GM12875 (cell line): ENCODE results near the gene GALNT13.

Experiments used
- H3K4me3 ChIP-seq: one replicate; pipeline ENCODE4 v1.5.1; 2011; ENCODE audit warnings: low read depth, low read length, control low read depth
- TF ChIP-seq, protein P1 (sequence below): IDR thresholded peaks from 2 replicates; pipeline ENCODE4 v1.5.1; 2011; ENCODE audit warnings: low read depth, mild to moderate bottlenecking, control low read depth, inconsistent platforms, low read length, moderate library complexity, borderline replicate concordance; ENCODE audit not compliant: insufficient read depth

GALNT13 gene

DNA sequence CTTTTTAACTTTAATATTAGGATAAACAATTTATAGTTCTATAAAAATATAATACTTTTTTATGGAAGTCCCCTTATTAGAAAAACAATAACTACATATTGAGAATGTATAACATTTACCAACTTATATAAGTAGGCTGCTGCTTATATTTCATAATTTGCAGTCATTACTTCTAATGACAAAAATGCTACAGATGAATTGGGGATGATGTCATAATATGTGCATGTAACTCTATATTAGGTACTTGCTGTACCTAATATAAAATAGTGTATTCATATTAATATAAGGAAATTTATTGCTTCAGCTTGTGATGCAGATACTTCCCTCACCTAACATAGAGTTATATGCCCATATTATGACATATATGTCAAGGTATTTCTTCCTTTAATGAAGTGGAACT, 100.7 kb downstream of the GALNT13 start:
- TF ChIP-seq, protein P1, sequence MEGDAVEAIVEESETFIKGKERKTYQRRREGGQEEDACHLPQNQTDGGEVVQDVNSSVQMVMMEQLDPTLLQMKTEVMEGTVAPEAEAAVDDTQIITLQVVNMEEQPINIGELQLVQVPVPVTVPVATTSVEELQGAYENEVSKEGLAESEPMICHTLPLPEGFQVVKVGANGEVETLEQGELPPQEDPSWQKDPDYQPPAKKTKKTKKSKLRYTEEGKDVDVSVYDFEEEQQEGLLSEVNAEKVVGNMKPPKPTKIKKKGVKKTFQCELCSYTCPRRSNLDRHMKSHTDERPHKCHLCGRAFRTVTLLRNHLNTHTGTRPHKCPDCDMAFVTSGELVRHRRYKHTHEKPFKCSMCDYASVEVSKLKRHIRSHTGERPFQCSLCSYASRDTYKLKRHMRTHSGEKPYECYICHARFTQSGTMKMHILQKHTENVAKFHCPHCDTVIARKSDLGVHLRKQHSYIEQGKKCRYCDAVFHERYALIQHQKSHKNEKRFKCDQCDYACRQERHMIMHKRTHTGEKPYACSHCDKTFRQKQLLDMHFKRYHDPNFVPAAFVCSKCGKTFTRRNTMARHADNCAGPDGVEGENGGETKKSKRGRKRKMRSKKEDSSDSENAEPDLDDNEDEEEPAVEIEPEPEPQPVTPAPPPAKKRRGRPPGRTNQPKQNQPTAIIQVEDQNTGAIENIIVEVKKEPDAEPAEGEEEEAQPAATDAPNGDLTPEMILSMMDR: no peak
- no peak overlapping the region for H3K4me3 ChIP-seq

DNA sequence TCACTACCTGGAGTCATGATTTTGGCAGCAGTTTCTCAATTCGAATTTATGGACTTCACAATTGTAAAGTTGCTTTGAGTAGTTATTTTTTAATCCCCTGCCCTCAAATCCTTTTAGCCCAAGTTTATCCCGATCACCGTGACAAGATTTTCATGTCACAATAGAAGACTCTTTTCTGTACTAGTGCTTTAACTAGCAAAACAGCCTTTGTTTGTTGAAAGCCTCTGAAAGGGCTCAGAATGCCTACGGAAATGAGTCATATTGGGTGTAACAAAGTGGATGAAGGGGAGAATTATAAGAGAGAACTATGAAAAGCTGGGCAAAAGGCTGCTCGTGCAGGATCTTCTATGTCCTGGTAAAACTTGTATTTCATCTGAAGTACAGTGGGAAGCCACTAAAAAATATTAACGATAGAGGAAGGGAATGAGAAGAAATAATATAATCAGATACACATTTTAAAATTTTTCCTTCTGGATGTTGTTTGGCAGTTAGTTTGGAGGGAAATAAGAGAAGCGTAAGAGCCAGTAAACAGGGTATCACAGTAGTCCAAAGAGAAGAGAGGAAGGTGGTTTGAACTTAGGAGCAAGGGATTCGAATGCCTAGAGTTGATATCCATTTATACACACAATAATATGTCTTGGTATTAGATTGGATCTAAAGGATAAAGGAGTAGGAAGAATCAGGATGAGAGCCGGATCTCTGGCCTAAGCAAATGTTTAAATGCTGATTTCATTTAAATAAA, 114.9 kb downstream of the GALNT13 start:
- no peak overlapping the region for H3K4me3 ChIP-seq
- TF ChIP-seq, protein P1: no peak

DNA sequence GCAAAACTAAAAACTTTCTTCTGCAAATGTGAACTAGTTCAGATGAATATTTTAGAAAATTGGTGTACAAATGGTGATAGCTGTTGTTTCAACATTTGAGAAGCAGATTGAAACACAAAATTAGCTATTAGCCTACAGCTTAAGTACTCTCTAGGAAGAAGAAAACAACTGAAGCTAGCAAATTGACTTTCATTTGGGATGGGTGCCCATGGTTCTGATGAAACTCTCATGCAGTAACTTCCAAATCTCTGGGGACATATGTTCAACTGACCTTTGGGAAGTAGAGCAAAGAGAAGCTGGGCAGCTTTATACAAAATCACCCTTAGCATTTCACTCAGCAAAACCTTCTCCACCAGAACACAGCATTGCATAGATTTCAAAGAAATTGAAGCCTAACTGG, 119.0 kb downstream of the GALNT13 start:
- H3K4me3 ChIP-seq: no peak overlapping the region
- TF ChIP-seq, protein P1: no peak

DNA sequence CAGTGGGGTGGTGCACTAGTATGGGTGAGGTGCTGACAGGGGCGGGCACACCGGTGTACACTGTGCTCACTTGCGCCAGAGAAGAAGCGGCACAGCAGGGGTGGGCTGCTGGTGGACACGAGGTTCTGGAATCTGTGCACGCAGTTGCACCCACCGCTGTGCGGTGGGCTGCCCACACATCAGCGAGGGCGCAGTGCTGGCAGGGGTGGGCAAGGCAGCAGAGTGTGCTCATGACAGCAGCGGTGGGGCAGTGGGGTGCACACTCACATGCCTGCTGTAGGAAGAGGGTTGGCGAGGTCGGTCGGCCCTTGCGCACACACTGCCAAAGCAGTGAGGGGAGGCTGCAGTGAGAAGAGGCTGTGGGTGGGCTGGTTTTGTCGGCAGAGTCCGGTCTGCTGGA, 141.8 kb downstream of the GALNT13 start:
- no peak overlapping the region for H3K4me3 ChIP-seq
- TF ChIP-seq, protein P1: no peak

DNA sequence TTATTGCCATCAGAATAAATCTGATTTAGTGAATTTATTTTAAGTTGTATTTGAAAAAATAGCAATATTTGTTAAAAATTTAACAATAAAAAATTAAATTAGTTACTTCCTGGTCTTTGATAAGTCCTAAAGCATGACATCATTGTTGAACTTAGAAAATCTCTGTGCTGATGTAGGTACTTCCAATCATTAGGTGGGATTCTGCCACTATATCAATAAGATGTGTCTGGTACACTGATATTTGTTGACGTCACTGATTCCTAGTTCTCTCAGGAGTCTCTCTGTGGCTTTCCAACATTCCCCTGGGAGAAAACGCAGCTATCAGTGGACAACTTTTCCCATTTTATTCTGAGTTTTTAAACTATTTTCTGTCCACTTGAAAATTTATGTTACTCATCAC, 143.5 kb downstream of the GALNT13 start:
- TF ChIP-seq, protein P1: no peak
- no peak overlapping the region for H3K4me3 ChIP-seq

DNA sequence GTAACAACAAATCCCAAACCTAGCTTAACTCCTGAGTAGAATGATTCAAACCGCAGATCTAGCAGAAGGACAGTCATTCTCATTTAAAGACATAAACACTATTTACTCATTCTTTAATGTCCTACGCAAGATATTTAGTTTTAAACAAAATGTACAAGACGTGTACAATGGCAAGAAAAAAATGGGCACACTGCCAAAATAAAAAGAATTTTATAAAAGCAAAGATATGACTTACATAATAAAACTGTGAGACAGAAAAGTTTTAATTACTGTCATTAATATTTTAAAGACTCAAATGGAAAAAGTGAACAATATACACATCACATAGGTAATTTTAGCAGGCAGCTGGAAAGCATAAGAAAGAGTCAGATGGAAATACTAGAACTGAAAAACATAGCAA, 157.8 kb downstream of the GALNT13 start:
- no peak overlapping the region for H3K4me3 ChIP-seq
- TF ChIP-seq, protein P1: no peak

DNA sequence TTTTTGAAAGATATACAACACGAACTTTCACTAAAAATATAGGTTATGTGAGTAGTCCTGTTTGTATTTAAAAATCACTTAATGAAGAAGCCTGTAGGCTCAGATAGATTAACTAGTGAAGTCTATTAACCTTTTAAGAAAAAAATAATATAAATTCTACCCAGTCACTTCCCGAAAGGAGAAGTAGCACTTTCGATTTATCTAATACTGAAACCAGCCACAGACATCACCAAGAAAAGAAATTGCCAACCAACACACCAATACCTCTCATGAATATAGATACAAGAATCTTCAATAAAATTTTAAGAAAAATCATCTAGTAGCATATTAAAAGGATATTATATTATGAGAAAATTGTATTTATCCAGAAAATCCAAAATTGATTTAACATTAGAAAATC, 160.5 kb downstream of the GALNT13 start:
- TF ChIP-seq, protein P1: no peak
- H3K4me3 ChIP-seq: no peak overlapping the region
